ENCODE data around the gene SIAH2. TPM values are rescaled to one million over a fixed set of nuclear protein-coding genes. Genes with fewer than 3 reads are reported as not detected.

The SIAH2 gene
- total RNA-seq, 1 donor from 2014 or later = 14.5 TPM

DNA sequence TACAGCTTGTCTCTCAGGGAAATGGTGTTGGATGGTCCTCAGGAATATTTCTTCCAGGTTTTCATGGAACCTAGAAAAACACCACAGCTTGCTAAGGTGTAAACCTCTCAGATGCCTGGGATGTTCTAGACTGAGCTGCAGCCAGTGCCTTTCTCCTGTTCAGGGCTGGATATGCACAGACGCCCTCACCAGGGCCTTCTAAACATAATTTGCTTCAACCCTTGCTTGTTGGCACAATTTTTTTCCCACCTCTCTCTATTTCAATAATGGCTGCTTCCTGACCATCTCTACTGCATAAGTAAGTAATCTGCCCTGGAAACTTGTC lies 28.2 kb downstream of the SIAH2 start:
- no peak for DNase-seq (ENCODE audit: low read depth in 2 of 2)

DNA sequence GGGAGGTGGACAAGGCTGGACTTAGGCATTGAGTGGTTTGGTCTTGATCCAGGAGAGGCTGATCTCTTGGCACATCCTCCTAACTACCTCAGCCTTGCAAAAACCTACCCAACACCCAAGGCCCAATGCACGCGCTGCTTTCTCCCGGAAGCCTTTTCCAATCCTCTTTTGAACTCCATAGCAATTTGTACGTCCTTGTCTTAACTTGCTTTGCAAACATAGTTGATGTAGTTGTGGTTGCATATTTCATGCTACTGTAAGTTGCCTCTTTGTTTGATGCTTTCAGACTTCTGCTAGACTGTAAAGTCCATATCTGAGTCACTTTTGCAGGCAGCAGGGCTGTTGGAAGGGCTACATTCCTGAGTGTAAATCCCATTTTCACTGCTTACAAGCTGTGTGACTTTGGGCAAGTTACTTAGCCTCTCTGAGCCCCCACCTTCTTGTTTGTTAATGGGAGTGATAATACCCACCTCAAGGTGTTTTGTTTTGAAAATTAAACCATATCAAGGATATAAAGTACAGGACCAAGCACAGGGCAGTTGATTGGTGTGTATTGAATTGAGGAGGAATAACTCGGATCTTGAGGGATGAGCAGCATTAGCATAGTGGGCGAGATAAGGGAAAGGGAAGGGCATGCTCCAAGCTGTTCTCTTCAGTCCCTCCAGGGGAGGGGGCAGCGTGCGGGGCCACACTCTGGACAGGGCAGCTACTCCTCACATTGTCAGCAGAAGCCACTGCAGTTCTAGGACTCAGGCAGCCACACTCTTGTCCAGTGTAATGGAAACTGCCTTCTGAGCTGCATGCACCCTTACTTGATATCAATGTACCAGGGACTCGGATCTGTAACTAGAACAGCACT lies 28.8 kb downstream of the SIAH2 start:
- DNase-seq (ENCODE audit: low read depth in 2 of 2) = no peak

- DNase-seq (ENCODE audit: low read depth in 2 of 2) = no peak
These were observed 29.5 kb downstream of the SIAH2 start for GRCh38 chr3:150733373-150733935.

DNA sequence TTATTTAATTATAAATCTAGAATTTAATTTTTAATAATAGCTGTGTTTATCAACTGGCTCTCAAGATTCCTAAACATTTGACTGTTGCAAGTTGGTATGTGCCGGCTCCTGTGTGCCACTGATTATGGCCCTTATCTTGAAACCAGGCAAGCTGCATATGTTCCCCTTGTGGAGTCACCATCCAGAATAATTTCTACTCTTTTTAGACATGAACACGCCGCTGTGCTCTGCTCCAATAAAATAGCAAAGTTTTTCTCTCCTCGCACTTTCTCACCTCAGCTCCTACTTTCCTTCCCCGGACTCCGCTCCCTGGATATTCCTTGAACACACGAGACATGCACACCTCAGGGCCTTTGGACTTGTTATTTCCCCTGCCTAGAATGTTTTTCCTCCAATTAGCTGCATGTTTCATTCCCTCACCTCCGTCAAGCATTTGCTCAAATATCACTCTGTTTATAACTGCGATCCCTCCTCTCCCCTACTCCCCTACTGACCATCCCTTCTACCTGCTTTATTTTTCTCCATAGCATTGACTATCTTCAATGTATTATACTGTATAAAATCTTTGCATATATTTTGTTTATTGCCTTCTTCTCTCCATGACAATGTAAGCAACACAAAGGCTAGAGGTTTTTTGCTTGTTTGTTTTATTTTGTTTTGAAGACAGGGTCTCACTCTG lies 33.1 kb downstream of the SIAH2 start:
- DNase-seq (ENCODE audit: low read depth in 2 of 2) = no peak

DNA sequence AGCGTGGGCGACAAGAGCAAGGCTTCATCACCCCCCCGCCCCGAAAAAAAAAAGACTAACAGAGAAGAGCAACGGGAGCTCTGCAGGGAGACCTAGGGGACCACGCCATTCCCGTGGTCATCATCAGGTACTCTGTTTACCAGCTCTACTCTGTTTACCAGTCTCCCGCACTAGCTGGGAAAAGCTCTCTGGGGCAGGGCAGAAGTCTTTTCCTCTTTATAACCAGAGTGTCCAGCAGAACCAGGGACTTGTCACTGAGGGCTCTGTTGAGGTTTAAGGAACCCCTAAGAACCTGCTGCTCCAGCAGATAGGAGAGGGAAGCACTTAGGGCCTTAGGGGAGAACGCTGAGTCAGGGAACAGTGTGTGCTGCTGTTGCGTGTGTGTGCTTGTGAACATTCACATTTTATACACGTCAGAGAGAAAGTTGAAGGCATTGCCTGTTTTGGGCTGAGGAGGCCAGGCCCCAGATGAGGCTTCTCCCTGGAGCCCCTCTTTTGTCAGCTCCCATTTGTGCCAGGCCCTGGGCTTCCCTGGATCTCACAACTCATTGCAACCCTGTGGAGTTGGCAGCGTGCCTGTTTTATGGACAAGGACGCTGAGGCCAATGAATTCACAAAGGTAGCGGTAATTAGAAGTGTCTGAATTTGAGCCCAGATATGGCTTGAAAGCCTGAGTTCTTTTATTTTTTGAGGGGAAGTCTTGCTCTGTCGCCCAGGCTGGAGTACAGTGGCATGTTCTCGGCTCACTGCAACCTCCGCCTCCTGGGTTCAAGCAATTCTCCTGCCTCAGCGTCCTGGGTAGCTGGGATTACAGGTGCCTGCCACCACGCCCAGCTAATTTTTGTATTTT lies 35.1 kb downstream of the SIAH2 start:
- DNase-seq (ENCODE audit: low read depth in 2 of 2) = no peak

GRCh38 chr3:150725548-150725947 lies 37.4 kb downstream of the SIAH2 start:
- DNase-seq (ENCODE audit: low read depth in 2 of 2) = no peak

GRCh38 chr3:150723946-150724345 lies 39.0 kb downstream of the SIAH2 start:
- DNase-seq (ENCODE audit: low read depth in 2 of 2) = no peak

DNA sequence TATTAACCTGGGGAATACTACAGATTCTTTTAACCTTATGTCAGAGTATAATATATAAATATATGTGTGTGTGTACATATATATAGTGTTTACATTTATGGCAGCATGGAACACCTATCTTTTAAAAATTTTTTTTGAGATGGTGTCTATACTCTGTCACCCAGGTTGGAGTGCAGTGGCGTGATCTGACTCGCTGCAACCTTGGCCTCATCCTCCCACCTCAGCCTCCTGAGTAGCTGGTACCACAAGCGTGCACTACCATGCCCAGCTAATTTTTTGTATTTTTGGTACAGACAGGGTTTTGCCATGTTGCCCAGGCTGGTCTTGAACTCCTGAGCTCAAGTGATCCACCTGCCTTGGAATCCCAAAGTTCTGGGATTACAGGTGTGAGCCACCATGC lies 40.7 kb downstream of the SIAH2 start:
- no peak for DNase-seq (ENCODE audit: low read depth in 2 of 2)

GRCh38 chr3:150721285-150722130 lies 41.5 kb downstream of the SIAH2 start:
- DNase-seq (ENCODE audit: low read depth in 2 of 2) = peak; percentile 63 to 74

DNA sequence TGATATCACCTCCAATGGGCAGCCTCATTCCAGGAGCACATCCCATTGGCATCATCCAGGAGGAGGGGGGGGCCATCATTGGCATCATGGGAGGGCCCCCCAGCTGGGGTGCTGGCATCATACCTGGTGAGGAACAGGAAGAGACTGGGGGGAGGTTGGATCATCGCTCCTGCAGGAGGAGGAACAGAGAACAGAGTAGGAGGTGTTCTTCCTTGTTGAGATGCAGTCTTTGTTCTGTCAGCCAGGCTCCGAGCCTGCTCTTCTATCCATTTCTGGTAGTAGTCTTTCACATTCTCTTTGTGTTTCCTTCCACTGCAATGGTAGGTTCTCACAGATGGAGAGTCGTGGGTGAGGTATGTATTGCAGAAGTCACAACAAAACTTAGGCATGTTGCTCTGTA lies 42.5 kb downstream of the SIAH2 start:
- no peak for DNase-seq (ENCODE audit: low read depth in 2 of 2)

GRCh38 chr3:150710097-150710496 lies 52.9 kb downstream of the SIAH2 start:
- no peak for DNase-seq (ENCODE audit: low read depth in 2 of 2)

- peak; percentile 93 for DNase-seq (ENCODE audit: low read depth in 2 of 2)
These were observed 59.1 kb downstream of the SIAH2 start, which contains the start of gene ERICH6 for GRCh38 chr3:150703756-150704344. ERICH6 (minus strand) TSS chr3:150703920; CDS start chr3:150703898, 22 bp downstream.

DNA sequence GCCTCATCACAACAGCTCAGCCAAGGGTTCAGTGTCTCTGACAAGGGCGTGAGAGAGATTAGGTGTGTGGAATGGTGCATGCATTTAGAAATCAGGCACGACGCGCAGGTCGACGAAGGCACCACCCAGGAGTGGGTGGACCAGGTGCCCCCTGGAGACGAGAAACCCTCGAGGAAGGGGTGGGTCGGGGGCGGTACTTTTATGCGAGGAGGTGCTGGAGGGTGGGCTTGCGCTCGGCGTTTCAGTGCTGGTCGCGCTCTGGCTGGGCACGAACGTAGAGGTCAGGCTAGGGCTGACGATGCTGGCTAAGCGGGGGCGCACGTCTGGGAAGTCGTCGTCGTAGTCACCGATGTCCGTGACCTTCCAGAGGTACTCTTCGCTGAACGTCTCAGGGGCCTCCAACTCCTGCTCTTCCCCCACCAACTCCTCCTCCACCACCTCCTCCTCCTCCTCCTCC lies 59.6 kb downstream of the SIAH2 start:
- DNase-seq (ENCODE audit: low read depth in 2 of 2) = peak; percentile 2 to 28

DNA sequence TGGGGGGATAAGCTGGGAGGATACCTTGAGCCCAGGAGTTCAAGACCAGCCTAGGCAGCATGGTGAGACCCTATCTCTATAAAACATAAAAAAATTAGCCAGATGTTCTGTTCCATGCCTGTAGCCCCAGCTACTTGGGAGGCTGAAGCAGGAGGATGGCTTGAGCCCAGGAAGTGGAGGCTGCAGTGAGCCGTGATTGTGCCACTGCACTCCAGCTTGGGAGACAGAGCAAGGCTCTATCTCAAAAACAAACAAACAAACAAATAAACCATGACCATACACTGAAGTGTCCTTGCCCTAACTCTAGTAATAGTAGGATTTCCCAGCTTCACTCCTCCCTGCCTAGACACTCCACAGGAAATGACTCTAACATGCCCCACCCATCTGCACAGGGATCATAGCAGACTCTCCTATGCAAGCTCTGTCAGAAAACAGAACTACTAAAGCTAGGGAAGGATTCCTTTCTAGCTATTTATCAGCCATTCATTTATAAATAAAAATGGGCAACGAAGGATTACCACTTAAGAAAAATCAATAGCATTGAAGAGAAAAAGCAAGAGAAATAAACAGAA lies 63.8 kb downstream of the SIAH2 start:
- DNase-seq (ENCODE audit: low read depth in 2 of 2) = peak; percentile 14 to 57

DNA sequence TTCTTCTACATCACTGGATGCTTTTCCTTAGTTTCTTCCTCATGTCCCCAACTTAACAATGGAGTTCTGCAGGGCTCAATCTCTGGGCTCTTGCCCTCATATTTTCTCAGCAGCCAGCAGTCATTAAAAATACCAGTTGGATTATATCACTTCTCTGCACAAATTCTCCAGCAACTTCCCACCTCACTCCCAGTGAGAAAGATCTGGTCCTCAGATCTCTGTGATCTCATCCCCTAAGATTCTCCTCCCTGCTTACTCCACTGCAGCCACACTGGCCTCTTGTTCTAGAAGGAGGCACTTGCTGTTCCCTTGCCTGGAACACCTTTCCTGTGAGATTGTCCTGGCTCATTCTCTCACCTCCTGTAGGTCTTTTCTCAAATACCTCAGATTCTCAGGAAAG lies 65.3 kb downstream of the SIAH2 start:
- DNase-seq (ENCODE audit: low read depth in 2 of 2) = no peak

DNA sequence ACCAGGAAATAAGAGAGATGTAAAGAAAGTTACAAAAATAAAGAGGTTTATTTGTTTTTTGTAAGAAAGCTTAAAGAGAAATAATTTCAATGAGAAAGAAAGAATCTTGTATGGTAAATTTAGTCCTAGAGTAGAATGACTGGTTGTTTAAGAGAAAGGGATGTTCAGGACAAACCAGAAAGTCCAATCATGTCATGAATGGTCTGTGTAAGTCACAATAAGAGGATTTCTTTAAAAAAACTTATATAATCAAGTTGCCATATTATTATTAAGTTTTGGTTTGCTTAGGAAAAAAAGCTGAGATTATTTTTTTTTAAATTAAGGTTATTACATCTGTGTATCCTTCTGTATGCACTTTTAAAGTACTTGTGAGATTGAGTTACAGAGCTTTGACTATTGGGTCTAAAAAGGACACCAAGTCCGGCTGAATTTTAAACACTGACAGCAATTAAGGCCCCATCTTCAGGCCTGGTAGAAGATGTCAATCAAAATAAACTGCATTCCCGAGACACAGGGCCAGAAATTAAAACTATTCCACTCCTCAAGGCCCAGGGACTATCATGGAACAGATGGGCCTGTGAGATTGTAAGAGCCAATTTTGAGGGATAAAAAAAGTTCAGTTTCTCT lies 71.4 kb downstream of the SIAH2 start:
- DNase-seq (ENCODE audit: low read depth in 2 of 2) = no peak

Data from lung microvascular endothelial cell (primary cell).